Activated CD4-positive, alpha-beta T cell treated with anti-CD3 and anti-CD28 coated beads, Interleukin-2, Interleukin-6, amounts not matched to agents 100 ng/mL and 50 ng/mL, durations not matched to agents 16 hours and 8 hours (primary cell): Measurements from ENCODE around the gene ZNF765.
"Not testable (repeated sequence)": the region's sequence is repeated elsewhere in the genome, so short reads cannot be mapped to it uniquely, and the experiment has no call there.

Experiments
- DNase-seq: peaks from one replicate; pipeline ENCODE4 v3.0.0-alpha.2; 2020

Gene ZNF765

GRCh38 chr19:53423074-53423473 is 28.1 kb downstream of the ZNF765 start:
- DNase-seq: not testable (repeated sequence)

GRCh38 chr19:53423680-53424079 is 28.7 kb downstream of the ZNF765 start:
- DNase-seq: not testable (repeated sequence)

- peak; percentile 51 for DNase-seq
These were observed 30.1 kb downstream of the ZNF765 start for GRCh38 chr19:53424968-53425597.

- peak; percentile 96 for DNase-seq
These were observed 36.6 kb downstream of the ZNF765 start, which contains the start of gene ZNF761 for GRCh38 chr19:53431399-53432087. Gene ZNF761, plus strand, starts transcription at chr19:53431984. Its CDS starts 15,285 bp downstream, at chr19:53447269.

GRCh38 chr19:53432088-53432661 is 37.2 kb downstream of the ZNF765 start:
- DNase-seq: peak; percentile 15

GRCh38 chr19:53443809-53444208 is 48.9 kb downstream of the ZNF765 start:
- DNase-seq: not testable (repeated sequence)

GRCh38 chr19:53447196-53447595 is 52.2 kb downstream of the ZNF765 start:
- not testable (repeated sequence) for DNase-seq

- DNase-seq: no peak
These were observed 60.9 kb downstream of the ZNF765 start for GRCh38 chr19:53455828-53456227.

- not testable (repeated sequence) for DNase-seq
These were observed 65.3 kb downstream of the ZNF765 start for GRCh38 chr19:53460131-53460721.

GRCh38 chr19:53461866-53462265 is 66.9 kb downstream of the ZNF765 start:
- DNase-seq: no peak

GRCh38 chr19:53462861-53463260 is 67.9 kb downstream of the ZNF765 start:
- DNase-seq: no peak

GRCh38 chr19:53463263-53463662 is 68.3 kb downstream of the ZNF765 start:
- no peak for DNase-seq

GRCh38 chr19:53466726-53467484 is 72.0 kb downstream of the ZNF765 start:
- no peak for DNase-seq

GRCh38 chr19:53467485-53468262 is 72.7 kb downstream of the ZNF765 start, which contains the start of gene ZNF813:
Gene ZNF813, plus strand, starts transcription at chr19:53467733. Its CDS starts 16,090 bp downstream, at chr19:53483823.
- DNase-seq: peak; percentile 84

- DNase-seq: not testable (repeated sequence)
These were observed 73.7 kb downstream of the ZNF765 start for GRCh38 chr19:53468628-53469027.

- no peak for DNase-seq
These were observed 77.0 kb downstream of the ZNF765 start for GRCh38 chr19:53471916-53472315.

GRCh38 chr19:53474832-53475231 is 79.9 kb downstream of the ZNF765 start:
- not testable (repeated sequence) for DNase-seq

- peak; percentile 6 for DNase-seq
These were observed 80.5 kb downstream of the ZNF765 start for GRCh38 chr19:53475470-53475869.
